Left cardiac atrium (tissue), 4 donors: ENCODE data around the gene C16orf54. TPM values are rescaled to one million over a fixed set of nuclear protein-coding genes. Genes with fewer than 3 reads are reported as not detected.
"Not testable (repeated sequence)": the region's sequence is repeated elsewhere in the genome, so short reads cannot be mapped to it uniquely, and the experiment has no call there.

ENCODE experiments used
- ATAC-seq, 2 donors: fragments of 200-7000 bp; cut with Tn5 transposase; one replicate each; pipeline ENCODE4 v1.9.1; 2020; ENCODE audit warnings: mild to moderate bottlenecking in 2 of 2, moderate library complexity in 2 of 2
- DNase-seq: peaks from one replicate; pipeline ENCODE4 v3.0.0-alpha.2; 2020
- intact Hi-C, 2 donors: fragments of 100-400 bp; cut with DNase I; formaldehyde crosslinking; loops; one replicate each; pipeline versions ENCODE4 v1.14.1 to v1.15.1; 2022 to 2023
- total RNA-seq, 2 donors: library from RNA; stranded (reverse); fragmentation: NEBNext Ultra II Directional; extraction: Animal tissue kit (Norgen Biotek cat#: 25700); gene quantifications; one replicate each; pipeline ENCODE4 v1.2.1, GENCODE V29; 2021
- donor health status: DM: no; HTN: yes; CAD: no.
- donor health status: DM: no; HTN: yes; CAD: no; lungs with severe emphysema.
- donor health status: DM: yes; HTN: yes; CAD: no.
- donor health status: Dilated cardiomyopathy.

C16orf54 gene
- total RNA-seq, 2 donors from 2014 or later: 1.3 to 1.7 TPM

DNA sequence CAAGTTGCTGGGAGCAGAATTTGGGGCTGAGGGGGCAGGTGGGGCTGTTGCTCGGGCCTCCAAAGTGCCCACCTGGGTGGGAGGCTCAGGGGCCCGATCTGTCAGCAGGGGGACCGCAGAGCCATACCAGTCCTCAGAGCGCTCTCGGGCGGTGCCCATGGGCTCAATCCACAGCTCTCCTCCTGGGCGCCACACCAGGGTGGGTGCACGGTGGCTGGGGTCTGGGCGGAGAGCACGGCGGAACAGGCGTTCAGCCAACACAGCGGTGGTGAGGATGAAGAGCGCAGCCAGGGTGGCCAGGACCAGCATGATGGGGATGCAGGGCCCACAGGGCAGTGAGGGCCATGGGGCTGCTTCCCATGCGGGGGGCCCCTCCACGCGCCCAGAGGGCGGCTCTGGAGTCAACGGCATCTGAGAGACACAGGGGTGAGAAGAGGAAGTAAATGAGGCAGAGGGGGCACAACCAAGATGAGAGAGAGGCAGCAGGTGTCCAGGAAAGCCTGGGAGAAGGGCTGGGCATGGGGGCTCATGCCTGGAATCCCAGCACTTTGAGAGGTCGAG is 1.2 kb downstream of the C16orf54 start:
- ATAC-seq (no peak), DNase-seq (no peak)
- intact Hi-C loops: no loop called here

DNA sequence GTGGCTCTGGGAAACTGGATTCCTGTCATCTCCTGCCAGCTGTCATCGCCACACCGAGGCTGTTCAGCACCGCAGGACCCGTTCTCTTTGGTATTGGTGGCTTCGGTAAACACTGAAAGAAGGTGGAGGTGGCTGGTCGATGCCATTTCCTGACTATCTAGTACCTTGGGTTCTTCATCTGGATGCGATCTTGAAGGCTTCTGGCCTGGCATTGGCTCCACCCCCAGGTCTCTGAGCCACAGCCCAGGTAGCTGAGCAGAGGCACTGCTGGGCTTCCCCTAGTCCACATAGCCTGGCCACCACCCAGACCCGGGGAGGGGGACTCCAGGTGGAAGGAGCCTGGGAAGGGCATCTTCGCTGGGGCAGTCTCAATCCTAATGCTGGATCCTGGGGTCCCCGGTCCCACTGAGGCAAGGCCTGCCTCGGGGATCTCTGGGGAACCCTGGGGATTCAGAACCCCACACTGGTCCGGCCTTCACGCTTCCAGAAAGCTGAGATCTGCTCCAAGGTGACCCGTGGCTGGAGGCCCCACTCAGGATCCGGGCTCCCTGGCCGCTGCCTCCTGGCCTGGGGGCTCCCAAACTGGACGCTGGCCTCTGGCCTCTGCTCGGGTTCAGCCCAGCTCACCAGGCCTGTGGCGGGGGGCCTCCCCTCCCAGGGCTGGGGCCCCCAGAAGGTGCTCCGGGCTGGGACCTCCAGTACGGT is 1.8 kb downstream of the C16orf54 start:
- intact Hi-C loops: no loop called here
- ATAC-seq (no peak), DNase-seq (no peak)

DNA sequence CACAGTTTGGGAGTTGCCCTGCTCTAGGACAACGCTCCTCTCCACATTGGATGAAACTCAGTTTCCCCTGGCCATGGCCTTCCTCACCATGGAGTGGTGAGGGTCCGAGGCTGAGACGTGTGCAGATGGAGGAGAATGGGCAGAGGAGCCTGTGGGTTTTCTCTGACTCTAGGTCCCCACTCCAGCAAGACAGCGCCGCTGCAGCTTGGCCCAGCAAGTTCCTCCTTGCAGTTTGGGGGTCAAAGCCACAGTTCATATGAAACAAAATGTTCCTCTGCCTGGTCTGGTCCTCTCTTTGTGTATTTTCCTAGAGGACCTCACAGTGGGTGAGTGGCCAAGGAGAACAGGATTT is 2.3 kb downstream of the C16orf54 start:
- intact Hi-C loops: no loop called here
- DNase-seq (no peak), ATAC-seq (no peak)

DNA sequence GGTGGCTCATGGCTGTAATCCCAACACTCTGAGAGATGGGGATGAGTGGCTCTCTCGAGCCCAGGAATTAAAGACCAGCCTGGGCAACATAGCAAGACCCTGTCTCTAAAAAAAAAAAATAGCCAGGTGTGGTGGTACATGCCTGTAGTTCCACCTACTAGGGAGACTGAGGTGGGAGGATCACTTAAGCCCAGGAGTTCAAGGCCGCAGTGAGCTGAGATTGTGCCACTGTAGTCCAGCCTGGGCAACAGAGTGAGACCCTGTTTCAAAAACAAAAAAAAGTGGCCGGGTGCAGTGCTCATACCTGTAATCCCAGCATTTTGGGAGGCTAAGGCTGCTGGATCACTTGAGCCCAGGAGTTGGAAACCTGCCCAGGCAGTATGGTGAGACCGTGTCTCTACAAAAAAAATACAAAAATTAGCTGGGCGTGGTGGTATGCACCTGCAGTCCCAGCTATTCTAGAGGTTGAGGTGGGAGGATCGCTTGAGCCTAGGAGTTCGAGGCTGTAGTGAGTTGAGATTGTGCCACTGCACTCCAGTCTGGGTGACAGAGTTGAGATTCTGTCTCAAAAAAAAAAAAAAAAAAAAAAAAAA is 3.0 kb downstream of the C16orf54 start:
- intact Hi-C loops: no loop called here
- ATAC-seq (no peak), DNase-seq (no peak)

DNA sequence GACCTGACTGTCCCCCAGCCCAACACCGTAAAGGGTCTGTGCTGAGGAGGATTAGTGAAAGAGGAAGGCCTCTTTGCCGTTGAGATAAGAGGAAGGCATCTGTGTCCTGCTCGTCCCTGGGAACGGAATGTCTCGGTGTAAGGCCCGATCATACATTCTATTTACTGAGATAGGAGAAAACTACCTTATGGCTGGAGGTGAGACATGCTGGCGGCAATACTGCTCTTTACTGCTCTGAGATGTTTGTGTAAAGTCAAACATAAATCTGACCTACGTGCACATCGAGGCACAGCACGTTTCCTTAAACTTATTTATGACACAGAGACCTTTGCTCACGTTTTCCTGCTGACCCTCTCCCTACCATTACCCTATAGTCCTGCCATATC is 5.2 kb downstream of the C16orf54 start:
- ATAC-seq, intact Hi-C loops, DNase-seq: not testable (repeated sequence)

DNA sequence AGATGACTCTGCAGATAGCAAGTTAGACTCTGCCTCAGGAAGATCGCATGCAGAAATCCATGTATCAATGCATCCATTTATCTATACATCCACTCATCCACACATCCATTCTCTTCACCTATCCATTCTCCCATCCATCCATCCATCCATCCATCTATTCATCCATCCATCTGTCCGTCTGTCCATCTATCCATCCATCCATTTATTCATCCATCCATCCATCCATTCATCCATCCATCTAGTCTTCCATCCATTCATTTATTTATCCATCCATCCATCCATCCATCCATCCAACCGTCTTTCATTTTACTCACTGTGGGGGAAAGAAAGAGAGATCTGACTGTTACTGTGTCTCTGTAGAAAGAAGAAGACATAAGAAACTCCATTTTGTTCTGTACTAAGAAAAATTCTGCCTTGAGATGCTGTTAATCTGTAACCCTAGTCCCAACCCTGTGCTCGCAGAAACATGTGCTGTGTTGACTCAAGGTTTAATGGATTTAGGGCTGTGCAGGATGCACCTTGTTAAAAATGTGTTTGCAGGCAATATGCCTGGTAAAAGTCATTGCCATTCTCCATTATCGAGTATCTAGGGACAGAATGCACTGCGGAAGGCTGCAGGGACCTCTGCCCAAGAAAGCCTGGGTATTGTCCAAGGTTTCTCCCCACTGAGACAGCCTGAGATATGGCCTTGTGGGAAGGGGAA is 5.7 kb downstream of the C16orf54 start:
- ATAC-seq, DNase-seq, intact Hi-C loops: not testable (repeated sequence)

DNA sequence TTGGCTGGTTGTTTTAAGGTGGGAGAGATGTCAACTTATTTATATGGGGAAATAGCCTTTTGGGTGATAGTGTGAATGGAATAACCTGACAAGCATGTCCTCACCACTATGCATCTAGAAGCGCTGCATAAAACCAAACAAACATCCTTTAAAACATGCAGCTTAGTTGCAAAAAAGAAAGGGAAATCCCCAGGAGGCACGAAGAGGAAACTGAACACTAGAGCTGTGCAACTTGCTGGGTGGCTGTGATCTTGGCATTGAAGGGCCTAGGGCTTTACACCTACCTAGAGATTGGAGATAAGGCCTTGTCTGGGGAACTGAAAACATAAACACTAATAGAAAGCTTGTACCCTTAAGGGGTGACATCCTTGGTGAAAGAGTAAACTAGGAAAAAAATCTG is 7.3 kb downstream of the C16orf54 start:
- ATAC-seq: peak in 1 of 2 donors; percentile 30
- no peak for DNase-seq
- intact Hi-C loops: no loop called here

DNA sequence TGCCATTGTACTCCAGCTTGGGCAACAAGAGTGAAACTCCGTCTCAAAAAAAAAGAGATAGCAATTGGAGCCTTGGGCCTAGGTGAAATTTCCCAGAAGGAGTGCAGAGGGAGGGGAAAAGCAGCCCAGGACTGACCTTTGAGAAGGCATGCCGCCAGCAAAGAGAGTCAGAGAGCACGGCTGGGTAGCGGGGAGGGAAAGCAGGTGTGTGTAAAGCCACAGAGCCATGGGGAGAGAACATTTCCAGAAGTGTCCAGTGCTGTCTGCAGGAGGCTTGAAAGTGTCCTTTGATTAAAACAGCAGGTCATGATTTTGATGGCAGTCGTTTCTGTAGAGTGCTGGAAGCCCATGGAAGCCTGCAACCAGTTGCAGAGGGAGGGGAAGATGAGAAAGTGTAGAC is 8.1 kb downstream of the C16orf54 start:
- no peak for DNase-seq
- intact Hi-C loops: no loop called here
- no peak for ATAC-seq

DNA sequence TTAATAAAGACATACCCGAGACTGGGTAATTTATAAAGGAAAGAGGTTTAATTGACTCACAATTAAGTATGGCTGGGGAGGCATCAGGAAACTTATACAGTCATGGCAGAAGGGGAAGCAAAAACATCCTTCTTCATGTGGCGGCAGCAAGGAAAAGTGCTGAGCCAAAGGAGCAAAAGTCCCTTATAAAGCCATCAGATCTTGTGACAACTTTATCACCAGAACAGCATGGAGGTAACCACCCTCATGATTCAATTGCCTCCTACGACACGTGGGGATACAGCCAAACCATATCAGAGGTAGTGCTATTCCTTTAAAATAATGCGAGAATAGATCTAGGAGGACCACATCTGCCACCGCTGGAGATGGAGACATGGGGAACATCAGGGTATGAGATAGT is 9.0 kb downstream of the C16orf54 start:
- DNase-seq (no peak), ATAC-seq (no peak)
- intact Hi-C loops: no loop called here

DNA sequence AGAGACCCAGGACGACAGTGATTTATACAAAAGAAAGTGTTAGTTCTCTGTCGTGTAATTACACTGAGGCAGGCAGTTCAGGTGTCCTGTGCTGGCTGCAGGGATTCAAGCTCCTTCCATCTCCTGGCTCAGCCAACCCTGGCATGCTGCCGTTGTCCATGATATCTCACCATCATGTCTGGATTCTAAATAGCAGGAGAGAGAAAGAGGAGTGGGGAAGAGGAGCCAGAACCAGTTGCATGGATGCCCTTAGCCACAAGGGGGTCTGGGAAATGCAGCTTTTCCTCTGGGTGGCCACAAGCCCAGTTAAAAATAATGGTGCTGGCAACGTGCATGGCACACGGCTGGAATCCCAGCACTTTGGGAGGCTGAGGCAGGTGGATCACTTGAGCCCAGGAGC is 9.7 kb downstream of the C16orf54 start:
- intact Hi-C loops: no loop called here
- no peak for DNase-seq
- no peak for ATAC-seq

DNA sequence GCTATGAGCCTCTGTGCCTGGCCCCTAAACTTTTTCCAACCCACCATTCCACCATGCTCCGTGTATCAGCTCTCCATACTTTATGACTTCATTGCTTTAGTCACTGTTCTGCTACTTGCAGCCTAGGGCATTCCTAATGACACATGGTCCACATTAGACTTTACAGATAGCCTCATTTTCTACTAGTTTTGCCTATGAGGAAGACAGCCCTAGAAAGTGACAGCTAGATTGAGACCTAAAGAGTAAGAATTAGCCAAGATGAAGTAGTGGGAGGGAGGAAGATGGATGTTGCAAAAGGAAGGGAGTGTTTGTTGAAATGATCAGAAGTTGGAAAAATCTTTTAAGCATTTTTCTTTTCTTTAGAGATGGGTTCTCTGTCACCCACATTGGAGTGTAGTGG is 11.0 kb downstream of the C16orf54 start:
- DNase-seq: no peak
- ATAC-seq: no peak
- intact Hi-C loops: no loop called here

DNA sequence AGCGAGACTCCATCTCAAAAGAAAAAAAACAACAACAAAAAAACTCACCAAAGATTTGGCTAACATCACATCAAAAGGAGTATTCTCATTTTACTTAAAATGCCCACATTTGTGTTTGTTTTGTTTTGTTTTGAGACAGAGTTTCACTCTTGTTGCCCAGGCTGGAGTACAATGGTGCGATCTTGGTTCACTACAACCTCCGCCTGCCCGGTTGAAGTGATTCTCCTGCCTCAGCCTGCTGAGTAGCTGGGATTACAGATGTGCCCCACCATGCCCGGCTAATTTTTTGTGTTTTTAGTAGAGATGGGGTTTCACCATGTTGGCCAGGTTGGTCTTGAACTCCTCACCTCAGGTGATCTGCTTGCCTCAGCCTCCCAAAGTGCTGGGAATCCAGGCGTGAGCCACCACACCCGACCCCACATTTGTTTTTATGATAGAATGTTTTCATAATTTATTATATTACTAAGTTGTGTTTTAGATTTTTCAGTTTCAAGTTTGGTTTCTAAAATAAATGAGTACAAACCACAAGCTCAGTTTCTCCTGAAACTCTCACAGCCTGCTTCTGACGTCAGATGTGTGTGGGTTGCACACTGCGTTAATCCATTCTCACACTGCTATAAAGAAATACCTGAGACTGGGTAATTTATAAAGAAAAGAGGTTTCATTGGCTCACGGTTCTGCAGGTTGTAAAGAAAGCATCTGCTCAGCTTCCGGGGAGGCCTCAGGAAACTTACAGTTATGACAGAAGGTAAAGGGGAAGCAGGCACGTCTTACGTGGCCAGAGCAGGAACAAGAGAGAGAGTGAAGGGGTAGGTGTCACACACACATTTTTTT is 13.8 kb downstream of the C16orf54 start:
- ATAC-seq, intact Hi-C loops, DNase-seq: not testable (repeated sequence)

DNA sequence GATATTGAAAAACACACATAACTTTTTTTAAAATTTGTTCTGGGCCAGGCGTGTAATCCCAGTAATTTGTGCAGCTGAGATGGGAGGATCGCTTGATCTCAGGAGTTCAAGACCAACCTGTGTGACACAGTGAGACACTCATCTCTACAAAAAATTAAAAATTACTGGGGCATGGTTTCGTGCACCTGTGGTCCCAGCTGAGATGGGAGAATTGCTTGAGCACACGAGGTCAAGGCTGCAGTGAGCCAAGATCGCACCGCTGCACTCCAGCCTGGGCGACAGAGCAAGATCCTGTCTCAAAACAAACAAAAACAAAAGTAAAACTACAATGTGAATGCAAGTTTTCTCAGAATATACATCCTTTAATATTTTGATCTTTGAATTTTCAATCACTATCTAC is 15.1 kb downstream of the C16orf54 start:
- no peak for DNase-seq
- intact Hi-C loops: no loop called here
- ATAC-seq: no peak

DNA sequence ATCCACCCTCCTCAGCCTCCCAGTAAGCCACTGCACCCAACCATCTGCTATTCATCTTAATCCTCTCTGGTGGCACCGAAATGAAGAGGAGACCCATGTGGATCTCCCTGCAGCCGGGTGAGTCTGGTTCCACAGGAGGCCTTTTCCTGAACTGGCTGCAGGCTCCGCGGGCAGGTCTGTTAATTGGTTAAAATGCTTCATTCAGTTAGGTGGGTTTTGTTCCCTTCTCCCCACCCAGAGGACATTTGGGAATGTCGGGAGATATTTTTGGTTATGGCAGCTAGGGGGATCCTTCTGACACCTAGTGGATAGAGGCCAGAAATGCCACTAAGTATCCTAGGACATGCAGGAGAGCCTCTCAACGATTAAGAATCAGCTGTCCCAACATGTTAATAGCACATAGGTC is 16.7 kb downstream of the C16orf54 start:
- DNase-seq (no peak), ATAC-seq (peak; percentile 57 to 71)
- intact Hi-C loops: no loop called here

DNA sequence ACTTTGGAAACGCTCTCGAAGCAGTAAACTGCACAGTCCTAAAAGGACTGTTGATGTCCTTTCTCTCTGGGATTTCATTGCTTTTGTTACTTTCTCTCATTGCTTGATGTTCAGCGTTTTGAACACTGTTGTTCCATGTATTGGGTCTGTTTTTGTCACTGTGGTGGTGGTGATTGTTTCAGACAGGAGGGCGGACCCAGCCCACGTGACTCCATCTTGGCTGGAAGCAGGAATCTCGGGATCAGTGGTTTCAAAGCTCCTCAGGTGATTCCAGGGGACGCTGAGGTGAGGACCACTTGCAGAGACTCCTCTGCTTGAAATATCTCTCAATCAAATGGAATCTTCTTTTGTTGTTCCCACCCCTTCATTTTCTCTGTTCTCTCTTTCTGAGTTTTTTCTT is 18.3 kb downstream of the C16orf54 start:
- no peak for ATAC-seq
- intact Hi-C loops: no loop called here
- DNase-seq: no peak

DNA sequence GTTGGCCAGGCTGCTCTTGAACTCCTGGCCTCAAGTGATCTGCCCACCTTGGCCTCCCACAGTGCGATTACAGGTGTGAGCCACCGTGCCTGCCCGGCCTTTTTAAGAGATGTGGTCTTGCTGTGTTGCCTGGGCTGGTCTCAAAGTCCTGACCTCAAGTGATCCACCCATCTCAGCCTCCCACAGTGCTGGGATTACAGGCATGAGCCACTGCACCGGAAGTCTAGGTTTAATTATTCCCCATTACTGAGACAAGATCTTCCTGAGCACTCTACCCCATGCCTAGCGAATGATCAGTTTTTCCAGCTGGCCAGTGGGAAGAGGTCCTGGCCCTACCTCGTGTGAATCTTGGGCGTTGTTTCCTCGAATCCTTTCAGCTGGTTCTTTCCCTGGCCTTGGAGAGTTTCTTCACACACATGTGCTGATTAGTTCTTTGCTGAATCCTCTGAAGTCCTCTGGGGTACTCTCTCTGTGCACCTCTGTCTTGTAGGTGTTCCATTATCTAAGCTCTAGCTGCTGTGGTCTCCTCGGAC is 18.9 kb downstream of the C16orf54 start:
- DNase-seq (no peak), ATAC-seq (no peak)
- intact Hi-C loops: no loop called here

DNA sequence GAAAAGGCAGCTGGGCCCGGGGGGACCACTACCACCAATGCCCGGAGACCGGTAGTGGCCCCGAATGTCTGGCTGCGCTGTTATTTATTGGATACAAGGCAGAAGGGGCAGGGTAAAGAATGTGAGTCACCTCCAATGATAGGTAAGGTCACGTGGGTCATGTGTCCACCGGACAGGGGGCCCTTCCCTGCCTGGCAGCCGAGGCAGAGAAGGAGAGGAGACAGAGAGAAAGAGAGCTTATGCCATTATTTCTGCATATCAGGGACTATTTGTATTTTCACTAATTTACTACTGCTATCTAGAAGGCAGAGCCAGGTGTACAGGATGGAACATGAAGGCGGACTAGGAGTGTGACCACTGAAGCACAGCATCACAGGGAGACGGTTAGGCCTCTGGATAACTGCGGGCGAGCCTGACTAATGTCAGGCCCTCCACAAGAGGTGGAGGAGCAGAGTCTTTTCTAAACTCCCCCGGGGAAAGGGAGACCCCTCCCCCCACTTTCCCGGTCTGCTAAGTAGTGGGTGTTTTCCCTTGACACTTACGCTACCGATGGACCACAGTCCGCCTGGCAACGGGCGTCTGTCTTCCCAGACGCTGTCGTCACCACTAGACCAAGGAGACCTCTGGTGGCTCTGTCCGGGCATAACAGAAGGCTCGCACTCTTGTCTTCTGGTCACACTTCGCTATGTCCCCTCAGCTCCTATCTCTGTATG is 24.5 kb downstream of the C16orf54 start:
- peak; percentile 79 for DNase-seq
- intact Hi-C loops: not testable (repeated sequence)
- ATAC-seq: peak; percentile 81 to 82

DNA sequence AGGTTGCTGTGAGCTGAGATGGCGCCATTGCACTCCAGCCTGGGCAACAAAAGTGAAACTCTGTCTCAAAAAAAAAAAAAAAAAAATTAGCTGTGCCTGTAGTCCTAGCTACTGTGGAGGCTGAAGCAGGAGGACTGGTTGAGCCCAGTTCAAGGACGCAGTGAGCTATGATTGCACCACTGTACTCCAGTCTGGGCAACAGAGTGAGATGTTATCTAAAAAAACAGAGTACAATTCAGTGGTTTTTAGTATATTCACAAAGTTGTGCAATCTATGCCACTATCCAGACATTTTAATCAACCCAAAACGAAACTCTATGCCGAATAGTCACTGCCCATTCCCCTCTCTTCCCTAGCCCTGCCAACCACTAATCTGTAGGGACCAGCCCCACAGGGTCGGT is 25.1 kb downstream of the C16orf54 start:
- intact Hi-C loops: no loop called here
- DNase-seq (no peak), ATAC-seq (no peak)

DNA sequence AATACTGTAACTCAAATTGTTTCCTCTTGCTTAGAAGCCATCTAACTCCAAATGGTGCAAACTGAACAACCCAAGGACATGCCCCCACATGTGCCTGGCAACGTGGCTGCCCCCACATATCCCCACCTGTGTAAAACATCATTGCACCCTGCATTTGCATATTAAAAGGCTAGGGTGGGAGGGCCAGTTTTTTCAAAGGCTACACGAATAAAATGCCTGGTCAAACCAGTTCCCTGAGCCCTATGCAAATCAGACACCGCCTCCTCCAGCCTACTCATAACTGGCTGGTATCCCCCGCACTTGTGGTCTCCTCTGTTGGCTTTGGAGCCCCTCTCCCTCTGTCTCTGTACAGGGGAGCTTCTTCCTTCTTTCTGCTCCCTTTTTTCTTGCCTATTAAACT is 26.7 kb downstream of the C16orf54 start:
- no peak for DNase-seq
- intact Hi-C loops: no loop called here
- no peak for ATAC-seq
